ENCODE measurements around the gene KIAA2012. TPM values are rescaled to one million over a fixed set of nuclear protein-coding genes. Genes with fewer than 3 reads are reported as not detected.

The KIAA2012 gene
- total RNA-seq, 1 donor from 2014 or later, result not detected

- Mint-ChIP-seq H3K27ac (no peak overlapping the region), H3K27me3 (peaks cover 21% of the 10 kb centered on the region), H3K9me3 (no peaks in the 10 kb centered on the region), H3K4me3 (no peak overlapping the region), H3K4me1 (no peaks in the 10 kb centered on the region), H3K36me3 (ENCODE audit: low read depth) (no peaks in the 10 kb centered on the region)
- DNase-seq, result no peak
- intact Hi-C loops (cut with micrococcal nuclease), result no loop called here
Measured at GRCh38 chr2:202105025-202105424, 32.0 kb downstream of the KIAA2012 start.

GRCh38 chr2:202108345-202108744 is 35.3 kb downstream of the KIAA2012 start:
- Mint-ChIP-seq H3K4me1 (no peaks in the 10 kb centered on the region), H3K27ac (no peak overlapping the region), H3K27me3 (peaks cover 21% of the 10 kb centered on the region), H3K4me3 (no peak overlapping the region), H3K9me3 (no peaks in the 10 kb centered on the region), H3K36me3 (ENCODE audit: low read depth) (no peaks in the 10 kb centered on the region)
- intact Hi-C loops (cut with micrococcal nuclease), result no loop called here
- DNase-seq, result no peak

GRCh38 chr2:202109139-202109736 is 36.2 kb downstream of the KIAA2012 start:
- no peaks in the 10 kb centered on the region for H3K9me3 Mint-ChIP-seq
- no peak for DNase-seq
- intact Hi-C loops (cut with micrococcal nuclease), result no loop called here
- no peaks in the 10 kb centered on the region for H3K36me3 Mint-ChIP-seq (ENCODE audit: low read depth)
- no peak overlapping the region for H3K4me3 Mint-ChIP-seq
- H3K27me3 Mint-ChIP-seq, result peaks cover 19% of the 10 kb centered on the region
- H3K4me1 Mint-ChIP-seq, result no peaks in the 10 kb centered on the region
- H3K27ac Mint-ChIP-seq, result no peak overlapping the region

GRCh38 chr2:202109737-202110184 is 36.7 kb downstream of the KIAA2012 start:
- Mint-ChIP-seq H3K27ac (no peak overlapping the region), H3K4me3 (no peak overlapping the region), H3K9me3 (no peaks in the 10 kb centered on the region), H3K36me3 (ENCODE audit: low read depth) (no peaks in the 10 kb centered on the region), H3K4me1 (no peaks in the 10 kb centered on the region), H3K27me3 (peaks cover 16% of the 10 kb centered on the region)
- no peak for DNase-seq
- intact Hi-C loops (cut with micrococcal nuclease), result no loop called here

GRCh38 chr2:202110491-202110890 is 37.4 kb downstream of the KIAA2012 start:
- Mint-ChIP-seq H3K27me3 (peaks cover 17% of the 10 kb centered on the region), H3K4me3 (no peak overlapping the region), H3K9me3 (no peaks in the 10 kb centered on the region), H3K4me1 (no peaks in the 10 kb centered on the region), H3K36me3 (ENCODE audit: low read depth) (no peaks in the 10 kb centered on the region), H3K27ac (no peak overlapping the region)
- no peak for DNase-seq
- intact Hi-C loops (cut with micrococcal nuclease), result no loop called here

GRCh38 chr2:202112041-202112440 is 39.0 kb downstream of the KIAA2012 start:
- Mint-ChIP-seq H3K9me3 (no peaks in the 10 kb centered on the region), H3K4me1 (no peaks in the 10 kb centered on the region), H3K27ac (no peak overlapping the region), H3K4me3 (no peak overlapping the region), H3K36me3 (ENCODE audit: low read depth) (no peaks in the 10 kb centered on the region), H3K27me3 (peaks cover 24% of the 10 kb centered on the region)
- intact Hi-C loops (cut with micrococcal nuclease), result no loop called here
- DNase-seq, result no peak

- no peak overlapping the region for H3K4me3 Mint-ChIP-seq
- no peak for DNase-seq
- peaks cover 30% of the 10 kb centered on the region for H3K27me3 Mint-ChIP-seq
- H3K4me1 Mint-ChIP-seq, result no peaks in the 10 kb centered on the region
- H3K27ac Mint-ChIP-seq, result no peak overlapping the region
- intact Hi-C loops (cut with micrococcal nuclease), result no loop called here
- no peaks in the 10 kb centered on the region for H3K36me3 Mint-ChIP-seq (ENCODE audit: low read depth)
- H3K9me3 Mint-ChIP-seq, result no peaks in the 10 kb centered on the region
Measured at GRCh38 chr2:202113571-202114142, 40.6 kb downstream of the KIAA2012 start.

- H3K4me1 Mint-ChIP-seq, result no peaks in the 10 kb centered on the region
- H3K27me3 Mint-ChIP-seq, result peaks cover 28% of the 10 kb centered on the region
- H3K4me3 Mint-ChIP-seq, result no peak overlapping the region
- intact Hi-C loops (cut with micrococcal nuclease), result no loop called here
- no peaks in the 10 kb centered on the region for H3K9me3 Mint-ChIP-seq
- H3K36me3 Mint-ChIP-seq (ENCODE audit: low read depth), result no peaks in the 10 kb centered on the region
- no peak for DNase-seq
- H3K27ac Mint-ChIP-seq, result no peak overlapping the region
Measured at GRCh38 chr2:202114291-202114690, 41.2 kb downstream of the KIAA2012 start.

GRCh38 chr2:202114795-202115194 is 41.7 kb downstream of the KIAA2012 start:
- Mint-ChIP-seq H3K27ac (no peak overlapping the region), H3K4me3 (no peak overlapping the region), H3K27me3 (peaks cover 25% of the 10 kb centered on the region), H3K9me3 (no peaks in the 10 kb centered on the region), H3K4me1 (no peaks in the 10 kb centered on the region), H3K36me3 (ENCODE audit: low read depth) (no peaks in the 10 kb centered on the region)
- intact Hi-C loops (cut with micrococcal nuclease), result no loop called here
- DNase-seq, result no peak

GRCh38 chr2:202115479-202115971 is 42.5 kb downstream of the KIAA2012 start:
- H3K9me3 Mint-ChIP-seq, result no peaks in the 10 kb centered on the region
- H3K36me3 Mint-ChIP-seq (ENCODE audit: low read depth), result no peaks in the 10 kb centered on the region
- DNase-seq, result no peak
- peaks cover 22% of the 10 kb centered on the region for H3K27me3 Mint-ChIP-seq
- intact Hi-C loops (cut with micrococcal nuclease), result no loop called here
- no peak overlapping the region for H3K4me3 Mint-ChIP-seq
- H3K4me1 Mint-ChIP-seq, result no peaks in the 10 kb centered on the region
- H3K27ac Mint-ChIP-seq, result no peak overlapping the region

- no peaks in the 10 kb centered on the region for H3K4me1 Mint-ChIP-seq
- peaks cover 21% of the 10 kb centered on the region for H3K27me3 Mint-ChIP-seq
- no peaks in the 10 kb centered on the region for H3K9me3 Mint-ChIP-seq
- no peak for DNase-seq
- H3K27ac Mint-ChIP-seq, result no peak overlapping the region
- intact Hi-C loops (cut with micrococcal nuclease), result no loop called here
- H3K36me3 Mint-ChIP-seq (ENCODE audit: low read depth), result no peaks in the 10 kb centered on the region
- H3K4me3 Mint-ChIP-seq, result no peak overlapping the region
Measured at GRCh38 chr2:202116691-202117090, 43.6 kb downstream of the KIAA2012 start.

GRCh38 chr2:202118168-202118567 is 45.1 kb downstream of the KIAA2012 start:
- Mint-ChIP-seq H3K36me3 (ENCODE audit: low read depth) (no peaks in the 10 kb centered on the region), H3K4me3 (no peak overlapping the region), H3K27me3 (peaks cover 20% of the 10 kb centered on the region), H3K4me1 (peaks cover under 1% of the 10 kb centered on the region), H3K9me3 (no peaks in the 10 kb centered on the region), H3K27ac (no peak overlapping the region)
- intact Hi-C loops (cut with micrococcal nuclease), result no loop called here
- DNase-seq, result no peak

- H3K4me1 Mint-ChIP-seq, result peaks cover 5% of the 10 kb centered on the region
- H3K27me3 Mint-ChIP-seq, result peaks cover 14% of the 10 kb centered on the region
- intact Hi-C loops (cut with micrococcal nuclease), result no loop called here
- H3K4me3 Mint-ChIP-seq, result no peak overlapping the region
- no peaks in the 10 kb centered on the region for H3K36me3 Mint-ChIP-seq (ENCODE audit: low read depth)
- H3K9me3 Mint-ChIP-seq, result no peaks in the 10 kb centered on the region
- no peak overlapping the region for H3K27ac Mint-ChIP-seq
- DNase-seq, result no peak
Measured at GRCh38 chr2:202120828-202121227, 47.8 kb downstream of the KIAA2012 start.

- no peak for DNase-seq
- Mint-ChIP-seq H3K9me3 (no peaks in the 10 kb centered on the region), H3K36me3 (ENCODE audit: low read depth) (no peaks in the 10 kb centered on the region), H3K4me3 (no peak overlapping the region), H3K27ac (no peak overlapping the region), H3K4me1 (peaks cover 5% of the 10 kb centered on the region), H3K27me3 (peaks cover 11% of the 10 kb centered on the region)
- intact Hi-C loops (cut with micrococcal nuclease), result no loop called here
Measured at GRCh38 chr2:202121532-202122162, 48.6 kb downstream of the KIAA2012 start.

Data from activated CD4-positive, alpha-beta T cell treated with anti-CD3 and anti-CD28 coated beads, Interleukin-2, amount 10 ng/mL, durations not matched to agents 24 days and 14 days (primary cell).